GM23248 (cell line): ENCODE data around the gene BMS1. TPM values are rescaled to one million over a fixed set of nuclear protein-coding genes. Genes with fewer than 3 reads are reported as not detected.
"Not testable (repeated sequence)": the region's sequence is repeated elsewhere in the genome, so short reads cannot be mapped to it uniquely, and the experiment has no call there.

Experiments used
- DNase-seq: peaks from one replicate; pipeline ENCODE4 v3.0.0-alpha.2; 2015
- H2AFZ ChIP-seq: fragments of 200-600 bp; sonication (generic); 2 replicates; pipeline ENCODE4 v1.6.1; 2016; ENCODE audit warnings: antibody characterized with exemption
- H3F3A ChIP-seq: fragments of 200-600 bp; sonication (generic); 2 replicates; pipeline ENCODE4 v1.6.1; 2016; ENCODE audit warnings: mild to moderate bottlenecking, antibody characterized with exemption, mixed run types; ENCODE audit not compliant: insufficient read depth
- H3K27ac ChIP-seq: fragments of 200-600 bp; sonication (generic); 2 replicates; pipeline ENCODE4 v1.5.1; 2016; ENCODE audit warnings: mild to moderate bottlenecking
- H3K27me3 ChIP-seq: fragments of 200-600 bp; sonication (generic); replicated peaks from 2 replicates; pipeline ENCODE4 v1.6.1; 2016; ENCODE audit warnings: mild to moderate bottlenecking; ENCODE audit not compliant: insufficient read depth
- H3K36me3 ChIP-seq: fragments of 200-600 bp; sonication (generic); 2 replicates; pipeline ENCODE4 v1.6.1; 2016; ENCODE audit warnings: low read depth, mild to moderate bottlenecking
- H3K4me1 ChIP-seq: fragments of 200-600 bp; sonication (generic); 2 replicates; pipeline ENCODE4 v1.6.1; 2016; ENCODE audit warnings: mild to moderate bottlenecking; ENCODE audit not compliant: insufficient read depth
- H3K4me2 ChIP-seq: fragments of 200-600 bp; sonication (generic); one replicate; pipeline ENCODE4 v1.6.1; 2016; ENCODE audit warnings: mild to moderate bottlenecking; ENCODE audit not compliant: unreplicated experiment
- H3K4me3 ChIP-seq: fragments of 200-600 bp; sonication (generic); 2 replicates; pipeline ENCODE4 v1.5.1; 2016; ENCODE audit warnings: mild to moderate bottlenecking
- H3K79me2 ChIP-seq: fragments of 200-600 bp; sonication (generic); 2 replicates; pipeline ENCODE4 v1.6.1; 2016; ENCODE audit warnings: mild to moderate bottlenecking; ENCODE audit not compliant: insufficient read depth
- H3K9ac ChIP-seq: fragments of 200-600 bp; sonication (generic); 2 replicates; pipeline ENCODE4 v1.6.1; 2016; ENCODE audit warnings: mild to moderate bottlenecking
- H3K9me2 ChIP-seq: fragments of 200-600 bp; sonication (generic); 2 replicates; pipeline ENCODE4 v1.6.1; 2016; ENCODE audit warnings: mixed run types, mild to moderate bottlenecking, moderate library complexity; ENCODE audit not compliant: insufficient read depth
- H3K9me3 ChIP-seq: fragments of 200-600 bp; sonication (generic); one replicate; pipeline ENCODE4 v1.6.1; 2017; ENCODE audit warnings: low read depth
- H4K20me1 ChIP-seq: fragments of 200-600 bp; sonication (generic); 2 replicates; pipeline ENCODE4 v1.6.0; 2016; ENCODE audit not compliant: insufficient read depth
- EZH2 ChIP-seq: fragments of 200-600 bp; sonication (generic); IDR thresholded peaks from 2 replicates; pipeline ENCODE4 v1.6.1; 2018; ENCODE audit warnings: antibody characterized with exemption, mild to moderate bottlenecking; ENCODE audit not compliant: insufficient read depth, poor library complexity, severe bottlenecking
- EZH2phosphoT487 ChIP-seq: fragments of 200-600 bp; sonication (generic); IDR thresholded peaks from 2 replicates; pipeline ENCODE4 v1.6.1; 2018; ENCODE audit warnings: antibody characterized with exemption, moderate library complexity, mild to moderate bottlenecking, low read depth; ENCODE audit not compliant: insufficient read depth
- WGBS, 2 experiments: methylation state at CpG; one replicate each; pipeline ENCODE4 v1.1.6; 2015 to 2017; ENCODE audit warnings: low lambda C conversion rate in 2 of 2, low coverage in 1 of 2; ENCODE audit errors: missing lambda C conversion rate in 2 of 2; 5-methylcytosine and 5-hydroxymethylcytosine counted together
- in situ Hi-C: fragments of 300-500 bp; cut with MboI; formaldehyde crosslinking; loops from 2 replicates; pipeline ENCODE4 v1.15.0; 2020
- polyA plus RNA-seq: library from polyadenylated mRNA; unstranded; fragments of >200 nt; fragmentation: Nextera tagmentation; extraction: Ambion mirVana; gene quantifications from 2 replicates; pipeline ENCODE4 v1.2.1, GENCODE V29; 2016
- total RNA-seq: library from RNA; depleted of rRNA; stranded (reverse); fragments of >200 nt; shearing (Covaris generic); gene quantifications from 2 replicates; pipeline ENCODE4 v1.2.3, GENCODE V29; 2014

BMS1 gene
- total and polyA plus RNA-seq, 2 experiments from 2014 or later = 13.9 to 14.2 TPM

GRCh38 chr10:42850931-42851330 lies 68.3 kb downstream of the BMS1 start:
- 37 to 38% methylated on average over 4 of the region's 4 CpGs for WGBS, 2 experiments
- Histone ChIP-seq H3K79me2 (no peaks in the 10 kb centered on the region), H3K27me3 (peaks cover 15% of the 10 kb centered on the region), H3K4me1 (no peaks in the 10 kb centered on the region), H3K4me2 (no peak overlapping the region), H4K20me1 (no peaks in the 10 kb centered on the region), H3K27ac (no peak overlapping the region), H3K9me2 (no peaks in the 10 kb centered on the region), H3K9me3 (no peaks in the 10 kb centered on the region), H3K4me3 (no peak overlapping the region), H3K36me3 (no peaks in the 10 kb centered on the region), H3F3A (no peaks in the 10 kb centered on the region), H3K9ac (no peak overlapping the region), H2AFZ (no peak overlapping the region)
- DNase-seq = no peak
- TF ChIP-seq EZH2 (no peak), EZH2phosphoT487 (no peak)
- in situ Hi-C loops = no loop called here

- H3K36me3 ChIP-seq = no peaks in the 10 kb centered on the region
- H4K20me1 ChIP-seq = no peaks in the 10 kb centered on the region
- no peak overlapping the region for H3K9ac ChIP-seq
- DNase-seq = no peak
- H3K79me2 ChIP-seq = no peaks in the 10 kb centered on the region
- no peak overlapping the region for H3K4me2 ChIP-seq
- TF ChIP-seq EZH2phosphoT487 (no peak), EZH2 (no peak)
- no peak overlapping the region for H3K4me3 ChIP-seq
- H2AFZ ChIP-seq = no peak overlapping the region
- in situ Hi-C loops = no loop called here
- H3K9me3 ChIP-seq = no peaks in the 10 kb centered on the region
- no peaks in the 10 kb centered on the region for H3K9me2 ChIP-seq
- no peaks in the 10 kb centered on the region for H3F3A ChIP-seq
- no peak overlapping the region for H3K27ac ChIP-seq
- 49 to 52% methylated on average over 15 of the region's 15 CpGs for WGBS, 2 experiments
- no peaks in the 10 kb centered on the region for H3K4me1 ChIP-seq
- peaks cover 46% of the 10 kb centered on the region for H3K27me3 ChIP-seq
Observed at GRCh38 chr10:42859256-42859655, 76.7 kb downstream of the BMS1 start.

GRCh38 chr10:42860016-42860415 lies 77.4 kb downstream of the BMS1 start:
- H3K27me3 ChIP-seq = peaks cover 44% of the 10 kb centered on the region
- H3K9me2 ChIP-seq, DNase-seq, H3K9ac ChIP-seq, H3K27ac ChIP-seq, H3K4me2 ChIP-seq, H3K4me1 ChIP-seq, H3K79me2 ChIP-seq, H3F3A ChIP-seq, in situ Hi-C loops, H3K4me3 ChIP-seq, H3K9me3 ChIP-seq, H2AFZ ChIP-seq, H4K20me1 ChIP-seq, H3K36me3 ChIP-seq: not testable (repeated sequence)
- whole genome bisulfite sequencing, 2 experiments = 27 to 29% methylated on average over 11 of the region's 11 CpGs

- WGBS, 2 experiments = 71 to 72% methylated on average over 6 of the region's 6 CpGs
- in situ Hi-C loops = not testable (repeated sequence)
Observed at GRCh38 chr10:42862801-42863200, 80.2 kb downstream of the BMS1 start.

GRCh38 chr10:42864575-42864974 lies 82.0 kb downstream of the BMS1 start:
- H3K4me2 ChIP-seq = no peak overlapping the region
- no peaks in the 10 kb centered on the region for H3K36me3 ChIP-seq
- DNase-seq = peak; percentile 28
- no peaks in the 10 kb centered on the region for H3K9me2 ChIP-seq
- no peak overlapping the region for H3K4me3 ChIP-seq
- TF ChIP-seq EZH2 (no peak), EZH2phosphoT487 (no peak)
- H4K20me1 ChIP-seq = no peaks in the 10 kb centered on the region
- peaks cover 40% of the 10 kb centered on the region for H3K27me3 ChIP-seq
- 24% methylated on average over 8 of the region's 8 CpGs for WGBS, 2 experiments
- H2AFZ ChIP-seq = no peak overlapping the region
- H3K4me1 ChIP-seq = no peaks in the 10 kb centered on the region
- H3K27ac ChIP-seq = no peak overlapping the region
- no peaks in the 10 kb centered on the region for H3F3A ChIP-seq
- no peaks in the 10 kb centered on the region for H3K79me2 ChIP-seq
- no peaks in the 10 kb centered on the region for H3K9me3 ChIP-seq
- in situ Hi-C loops = no loop called here
- H3K9ac ChIP-seq = no peak overlapping the region

More at GRCh38 chr10:42862801-42863200, 80.2 kb downstream of the BMS1 start:
- DNase-seq, H3K36me3 ChIP-seq, H3K9me3 ChIP-seq, H3K4me2 ChIP-seq, H3K9ac ChIP-seq, H3K4me3 ChIP-seq, H3K27ac ChIP-seq, H3F3A ChIP-seq, H3K9me2 ChIP-seq, H4K20me1 ChIP-seq, H2AFZ ChIP-seq, H3K79me2 ChIP-seq, H3K4me1 ChIP-seq: not testable (repeated sequence)
- peaks cover 40% of the 10 kb centered on the region for H3K27me3 ChIP-seq
